Epithelial cell of esophagus (primary cell): ENCODE data around the gene PIGV.

ENCODE experiments used
- DNase-seq: peaks from one replicate; pipeline ENCODE4 v3.0.0; 2010; ENCODE audit warnings: low read depth
- H3K4me3 ChIP-seq: 2 replicates; pipeline ENCODE4 v1.5.1; 2011; ENCODE audit warnings: mild to moderate bottlenecking, low read length, control low read depth
- CTCF ChIP-seq: IDR thresholded peaks from 2 replicates; pipeline ENCODE4 v1.5.1; 2011; ENCODE audit warnings: low read depth, mild to moderate bottlenecking, low read length, control low read depth, inconsistent platforms; ENCODE audit not compliant: insufficient read depth; ENCODE audit errors: missing control alignments

The PIGV gene

DNA sequence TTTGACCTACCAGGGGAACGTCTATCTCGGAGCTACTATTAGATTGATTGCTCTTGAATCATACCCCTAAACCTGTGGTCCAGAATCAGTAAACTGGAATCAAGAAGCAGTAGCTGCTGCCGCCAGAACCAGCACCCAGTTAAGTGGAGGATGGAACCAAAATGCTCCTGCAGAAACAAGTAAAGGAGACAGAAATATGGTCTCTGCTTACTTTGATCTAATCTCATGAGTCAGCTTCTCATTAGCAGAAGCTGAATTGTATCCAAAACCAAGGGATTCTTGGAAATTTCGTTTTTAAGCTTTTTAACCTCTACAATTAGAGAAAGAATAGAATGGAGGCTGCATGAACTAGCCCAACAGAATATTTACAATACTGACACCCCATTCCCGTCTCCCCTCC, 42.6 kb upstream of the PIGV start:
- TF ChIP-seq CTCF: no peak
- no peak for DNase-seq
- no peak overlapping the region for H3K4me3 ChIP-seq

- H3K4me3 ChIP-seq: no peak overlapping the region
- no peak for TF ChIP-seq CTCF
- no peak for DNase-seq
Observed at GRCh38 chr1:26747048-26747447, 40.7 kb upstream of the PIGV start.

- H3K4me3 ChIP-seq: no peak overlapping the region
- no peak for TF ChIP-seq CTCF
- no peak for DNase-seq
Observed at GRCh38 chr1:26748351-26748750, 39.4 kb upstream of the PIGV start.

DNA sequence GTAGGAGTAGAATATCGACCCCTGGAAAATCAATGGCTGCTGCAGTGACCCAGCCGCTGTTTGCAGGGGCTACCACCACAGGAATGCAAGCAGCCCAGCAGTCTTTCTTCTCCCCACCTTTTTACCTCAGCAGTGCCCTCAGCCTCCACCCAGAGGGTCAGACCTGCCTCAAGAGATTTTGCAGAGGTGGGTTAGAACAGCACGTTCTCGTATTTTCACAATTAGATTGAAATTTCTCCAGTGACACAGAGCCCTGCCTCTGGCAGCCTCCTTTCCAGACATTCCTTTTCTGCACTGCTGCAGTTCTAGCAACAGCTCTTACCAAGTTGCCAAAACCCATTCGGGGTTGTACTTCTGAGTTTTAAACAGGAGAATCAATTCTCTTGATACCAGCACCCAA, 38.3 kb upstream of the PIGV start:
- TF ChIP-seq CTCF: no peak
- no peak for DNase-seq
- no peak overlapping the region for H3K4me3 ChIP-seq

DNA sequence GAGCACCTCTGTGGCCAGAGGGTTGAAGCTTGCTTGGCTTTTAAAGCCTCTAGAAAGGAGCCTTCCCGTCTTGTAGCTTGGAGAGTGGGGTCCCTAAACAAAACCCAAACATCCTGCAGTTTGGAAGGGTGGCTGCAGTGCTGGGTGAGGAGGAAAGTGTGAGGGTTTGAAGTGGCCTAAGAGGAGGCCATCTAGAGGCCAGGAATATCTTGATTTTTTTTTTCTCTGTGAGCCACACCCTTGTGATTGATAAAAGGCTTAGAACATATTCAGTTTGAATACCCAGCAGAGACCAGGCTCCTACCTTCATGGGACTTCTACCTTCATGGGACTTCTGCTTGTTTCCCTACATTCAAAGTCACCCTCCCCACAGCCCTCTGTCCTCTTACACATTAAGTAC, 37.3 kb upstream of the PIGV start:
- no peak overlapping the region for H3K4me3 ChIP-seq
- DNase-seq: no peak
- no peak for TF ChIP-seq CTCF

DNA sequence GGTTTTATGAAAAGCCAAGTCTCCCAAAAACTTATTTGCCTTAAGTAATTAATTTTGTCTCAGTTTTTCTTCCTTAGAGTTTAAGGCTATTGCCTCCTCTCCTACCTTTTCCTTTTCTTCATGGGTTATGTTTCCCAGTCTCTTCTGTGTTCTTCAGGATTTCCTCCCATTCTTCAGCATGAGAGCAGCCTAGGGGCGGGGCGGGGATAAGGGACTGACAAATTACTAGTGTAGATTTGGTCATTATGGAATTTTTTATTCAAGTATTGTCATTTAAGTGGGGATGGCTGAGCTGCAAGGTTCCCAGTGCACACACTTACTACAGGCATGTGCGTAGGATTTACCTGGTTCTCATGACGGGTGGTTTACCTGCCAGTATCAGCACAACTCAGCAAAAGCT, 35.2 kb upstream of the PIGV start:
- DNase-seq: no peak
- TF ChIP-seq CTCF: no peak
- H3K4me3 ChIP-seq: no peak overlapping the region

DNA sequence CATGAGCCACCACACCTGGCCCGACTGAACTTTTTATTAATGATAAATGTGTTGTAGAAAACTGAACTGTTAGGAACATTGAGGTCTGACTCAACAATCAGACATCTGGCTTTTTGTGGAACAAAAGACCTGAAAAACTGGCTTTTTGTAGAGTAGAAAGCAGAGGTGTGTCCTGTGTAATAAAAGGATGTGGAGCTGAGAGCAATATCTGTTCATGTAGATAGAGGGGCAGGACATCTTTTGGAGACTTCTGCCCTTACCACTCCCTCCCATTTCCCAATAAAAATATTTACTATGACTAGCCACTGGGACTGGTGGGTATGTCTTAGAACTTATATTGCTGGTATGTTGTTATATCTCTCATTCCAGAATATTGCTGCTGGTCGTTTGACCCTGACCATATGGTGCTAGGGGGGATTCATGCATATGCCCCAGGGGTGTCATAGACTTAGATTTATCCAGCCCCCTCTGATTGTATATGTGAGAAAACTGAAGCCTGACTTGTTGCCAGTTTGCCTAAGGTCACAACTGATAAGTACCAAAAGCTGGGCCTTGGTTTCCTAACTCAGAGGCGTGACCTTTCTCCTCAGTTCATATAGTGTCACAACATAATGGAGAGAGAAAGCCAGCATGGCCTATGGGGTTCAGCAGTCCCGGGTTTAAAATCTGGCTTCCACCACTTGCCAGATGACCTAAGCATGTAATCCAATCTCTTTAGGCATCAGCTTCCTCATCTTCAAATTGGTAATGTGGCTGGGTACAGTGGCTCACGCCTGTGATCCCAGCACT, 33.5 kb upstream of the PIGV start:
- peak; percentile 92 for DNase-seq
- no peak for TF ChIP-seq CTCF
- no peak overlapping the region for H3K4me3 ChIP-seq
